Head of caudate nucleus (tissue), 42 donors: Measurements from ENCODE around the gene PDPN.
"Not testable (repeated sequence)": the region's sequence is repeated elsewhere in the genome, so short reads cannot be mapped to it uniquely, and the experiment has no call there.

Source experiments
- DNase-seq, 42 donors: peaks; one replicate each; pipeline versions ENCODE4 v3.0.0 to v3.0.0-alpha.2; 2020 to 2021; ENCODE audit warnings: mixed read lengths in 7 of 42
- intact Hi-C: fragments of 100-400 bp; cut with DNase I; formaldehyde crosslinking; loops from one replicate; pipeline ENCODE4 v1.15.0; 2022

The PDPN gene, protein sequence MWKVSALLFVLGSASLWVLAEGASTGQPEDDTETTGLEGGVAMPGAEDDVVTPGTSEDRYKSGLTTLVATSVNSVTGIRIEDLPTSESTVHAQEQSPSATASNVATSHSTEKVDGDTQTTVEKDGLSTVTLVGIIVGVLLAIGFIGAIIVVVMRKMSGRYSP

DNA sequence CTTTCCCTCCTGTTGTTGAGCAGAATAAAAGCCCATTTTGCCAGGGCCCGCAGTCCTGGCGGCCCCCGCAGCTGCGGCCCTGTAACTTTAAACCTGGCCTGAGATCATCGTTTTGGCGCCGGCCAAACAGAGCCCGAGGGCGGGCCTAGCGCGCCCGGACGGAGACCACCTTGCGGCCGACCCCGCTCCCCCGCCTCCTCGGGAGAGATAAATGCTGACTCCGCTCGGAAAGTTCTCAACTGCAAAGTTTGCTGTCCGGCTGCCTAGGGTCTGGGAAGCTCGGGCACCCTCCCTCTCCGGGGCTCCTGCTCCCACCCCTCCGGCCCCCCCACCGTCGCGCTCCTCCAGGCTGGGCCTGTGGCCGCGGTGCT lies at the start of gene PDPN:
TSS of gene PDPN (plus strand) at position 238 of the 371 bp plus-strand sequence. CDS start 202 bp downstream, outside the sequence.
- intact Hi-C loops, result no loop called here
- DNase-seq, result peak in 25 of 42 donors; percentile 9 to 66 (median 27)

DNA sequence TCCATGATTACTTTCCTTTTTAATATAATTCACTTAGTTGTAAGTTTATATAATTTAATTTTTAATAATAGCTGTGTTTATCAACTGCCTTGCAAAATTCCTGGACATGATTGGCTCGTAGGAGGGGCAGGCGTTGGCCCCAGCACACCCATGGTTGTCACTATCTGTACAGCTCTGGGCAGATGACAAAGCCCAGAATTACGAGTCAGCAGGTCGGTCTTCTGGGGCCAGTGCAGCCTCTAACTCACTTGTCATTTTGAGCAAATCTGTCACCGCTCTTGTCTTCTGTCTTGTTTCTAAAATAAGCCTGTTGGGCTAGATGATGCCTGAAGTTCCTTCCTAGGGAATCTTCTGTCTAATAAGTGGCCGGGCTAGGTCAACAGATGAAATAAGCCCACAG lies 48.4 kb upstream of the PDPN start:
- no peak for DNase-seq
- intact Hi-C loops, result no loop called here

DNA sequence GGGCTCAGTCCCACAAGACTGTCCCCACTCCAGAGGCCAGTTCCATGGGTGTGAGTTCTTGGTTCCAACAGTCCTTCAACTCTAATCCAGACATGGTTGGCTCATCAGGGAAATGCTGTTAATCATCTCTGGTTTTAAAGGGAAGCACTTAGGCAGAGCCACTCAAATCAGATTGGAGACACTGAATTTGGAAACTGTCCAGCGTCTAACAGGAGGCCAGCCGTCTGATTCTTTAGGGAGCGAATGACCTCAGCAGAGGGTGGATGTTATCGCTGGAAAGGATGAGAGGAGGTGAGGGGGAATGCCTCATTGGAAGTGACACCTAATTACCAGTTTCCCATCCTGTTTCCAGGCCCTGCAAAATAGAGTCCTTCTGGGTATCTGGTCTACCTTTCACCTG lies 47.1 kb upstream of the PDPN start:
- intact Hi-C loops, result no loop called here
- DNase-seq, result no peak

DNA sequence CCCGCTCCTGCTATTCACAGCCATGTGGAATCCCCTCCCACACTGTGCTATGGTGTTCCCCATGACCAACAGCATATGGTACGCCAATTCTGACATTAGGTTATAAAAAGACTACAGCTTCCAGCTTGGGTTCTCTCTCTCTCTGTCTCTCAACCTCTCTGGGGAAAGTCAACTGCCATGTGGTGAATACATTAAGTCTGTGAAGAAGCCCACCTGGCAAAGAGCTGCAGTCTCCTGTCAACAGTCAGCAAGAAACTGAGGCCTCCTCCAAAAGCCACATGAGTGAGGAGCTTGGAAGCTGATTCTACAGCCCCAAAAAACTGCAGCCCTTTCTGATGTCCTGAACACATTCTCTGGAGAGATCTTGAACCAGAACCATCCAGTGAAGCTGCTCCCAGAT lies 44.8 kb upstream of the PDPN start:
- intact Hi-C loops, result no loop called here
- no peak for DNase-seq

DNA sequence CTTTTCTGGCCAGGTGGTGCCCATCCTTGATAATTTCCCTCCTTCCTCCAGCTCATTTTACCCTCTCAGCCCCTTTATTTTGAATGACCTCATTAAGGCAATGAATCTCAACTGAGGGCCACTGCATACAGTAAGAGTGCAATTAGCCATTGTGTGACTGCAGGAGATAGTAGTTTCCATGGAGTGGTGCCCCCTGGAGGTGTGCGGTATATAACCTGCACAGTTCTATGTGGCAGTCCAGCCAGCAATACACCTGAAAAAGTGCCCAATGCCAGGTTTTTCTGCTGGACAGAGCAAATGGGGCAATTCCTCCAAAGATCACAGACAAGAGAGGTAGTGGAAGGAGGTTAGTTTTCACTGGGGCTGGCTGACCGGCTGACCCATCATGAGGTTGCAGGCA lies 43.9 kb upstream of the PDPN start:
- DNase-seq, result no peak
- intact Hi-C loops, result no loop called here

DNA sequence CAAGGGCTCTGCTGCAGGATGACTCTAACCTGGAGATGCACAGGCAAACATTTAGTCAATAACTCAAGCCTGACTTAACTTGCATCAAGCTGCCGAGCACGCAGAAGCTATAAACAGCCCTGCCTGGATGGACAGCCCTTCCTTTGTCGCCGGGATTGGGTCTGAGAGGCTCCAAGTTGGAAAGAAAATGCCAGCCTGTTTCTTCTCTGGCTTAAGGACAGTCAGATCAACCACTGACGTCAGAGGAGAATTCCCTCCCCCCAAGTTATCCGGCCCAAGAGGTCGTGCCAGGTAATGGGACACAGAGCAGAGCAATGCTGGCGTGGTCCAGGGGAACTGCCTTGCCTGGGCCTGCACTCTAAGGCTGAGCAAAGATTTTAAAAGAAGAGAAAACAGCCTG lies 42.8 kb upstream of the PDPN start:
- DNase-seq, result peak in 18 of 42 donors; percentile 4 to 53 (median 32)

DNA sequence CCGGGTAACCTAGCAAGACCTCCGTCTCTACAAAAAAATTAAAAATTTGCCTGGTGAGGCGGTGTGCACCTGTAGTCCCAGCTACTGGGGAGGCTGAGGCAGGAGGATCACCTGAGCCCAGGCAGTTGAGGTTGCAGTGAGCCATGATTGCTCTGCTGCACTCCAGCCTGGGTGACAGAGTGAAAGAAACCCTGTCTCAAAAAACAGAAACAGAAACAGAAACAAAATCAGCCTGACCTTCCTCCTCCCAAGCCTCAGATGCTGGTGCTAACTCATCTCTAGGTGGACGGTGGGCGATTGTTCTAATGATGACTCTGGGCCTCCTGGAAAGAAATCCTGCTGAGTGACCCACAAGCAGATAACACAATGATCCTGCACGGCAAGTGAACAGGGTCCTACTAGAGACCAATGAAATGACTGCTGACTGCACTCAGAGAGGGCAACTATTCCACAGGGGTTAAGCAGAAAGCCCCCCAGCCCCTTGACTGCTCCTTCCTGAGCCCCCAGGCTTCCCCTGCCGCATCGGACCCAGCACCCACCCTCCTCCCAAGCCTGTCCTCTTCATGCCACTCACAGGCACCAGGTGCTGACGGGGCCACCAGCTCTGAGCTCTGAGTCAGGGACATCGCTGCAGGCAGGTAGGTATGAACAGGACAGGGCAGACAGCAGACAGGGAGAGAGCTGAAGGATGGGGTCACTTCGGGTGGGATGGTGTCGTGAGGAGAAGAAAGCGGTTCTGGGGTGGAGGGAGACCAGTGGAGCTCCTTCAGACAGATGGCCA lies 42.0 kb upstream of the PDPN start:
- intact Hi-C loops, result no loop called here
- DNase-seq, result no peak

More for the DNA sequence above, 42.8 kb upstream of the PDPN start:
- intact Hi-C loops, result no loop called here

DNA sequence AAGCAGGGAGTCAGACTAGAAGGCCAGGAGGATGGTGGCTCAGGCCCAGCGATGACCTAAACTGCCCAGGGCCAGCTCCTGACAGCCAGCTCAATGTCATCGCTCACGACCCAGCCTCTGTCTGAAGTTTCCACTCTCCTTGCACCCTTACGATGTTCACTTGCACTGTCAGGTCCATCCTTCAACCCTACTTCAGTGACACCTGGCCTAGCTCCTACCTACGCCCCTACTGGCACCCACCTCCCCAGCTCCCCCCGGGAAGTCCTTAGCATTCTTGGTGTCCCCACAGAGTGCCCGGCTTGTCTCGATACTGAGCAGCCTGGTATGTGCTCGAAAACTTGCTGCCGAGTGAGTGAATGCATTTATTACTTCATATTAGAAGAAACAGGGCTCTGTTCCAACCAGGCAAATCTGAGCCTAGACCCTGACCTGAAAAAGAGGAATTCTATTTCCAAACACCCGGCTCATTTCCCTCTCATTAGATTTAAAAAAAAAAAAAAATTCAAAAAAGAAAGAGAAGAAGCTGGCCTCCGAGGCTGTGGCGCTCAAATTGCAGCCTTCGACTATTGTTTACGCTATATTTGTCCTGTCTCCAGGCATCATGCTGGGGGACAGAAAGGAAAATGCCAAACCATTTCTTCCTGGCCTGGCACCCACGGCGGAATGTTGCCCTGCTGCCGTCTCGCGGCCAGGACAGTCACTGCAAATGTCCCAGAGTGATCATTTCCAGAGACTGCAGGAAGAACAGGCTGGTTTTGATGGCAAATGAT lies 40.0 kb upstream of the PDPN start:
- peak in 41 of 42 donors; percentile 37 to 84 (median 64) for DNase-seq
- intact Hi-C loops, result no loop called here

DNA sequence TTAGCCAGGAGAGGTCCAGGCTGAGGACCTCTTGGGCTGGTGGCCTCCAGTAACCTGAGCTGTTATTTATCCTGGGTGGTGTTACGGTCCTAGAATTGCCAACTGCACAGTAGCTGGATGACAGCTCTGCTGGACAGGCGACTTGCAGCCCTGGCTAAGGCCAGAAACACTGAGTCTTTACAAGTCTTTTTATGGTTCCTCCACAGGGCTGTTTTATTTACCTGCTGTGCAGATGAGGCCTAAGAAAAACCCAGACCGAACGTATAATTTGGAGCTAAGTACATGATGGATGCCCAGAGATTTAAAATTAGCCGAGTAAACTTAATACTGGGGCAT lies 39.4 kb upstream of the PDPN start:
- intact Hi-C loops, result no loop called here
- DNase-seq, result peak in 1 of 42 donors; percentile 11

DNA sequence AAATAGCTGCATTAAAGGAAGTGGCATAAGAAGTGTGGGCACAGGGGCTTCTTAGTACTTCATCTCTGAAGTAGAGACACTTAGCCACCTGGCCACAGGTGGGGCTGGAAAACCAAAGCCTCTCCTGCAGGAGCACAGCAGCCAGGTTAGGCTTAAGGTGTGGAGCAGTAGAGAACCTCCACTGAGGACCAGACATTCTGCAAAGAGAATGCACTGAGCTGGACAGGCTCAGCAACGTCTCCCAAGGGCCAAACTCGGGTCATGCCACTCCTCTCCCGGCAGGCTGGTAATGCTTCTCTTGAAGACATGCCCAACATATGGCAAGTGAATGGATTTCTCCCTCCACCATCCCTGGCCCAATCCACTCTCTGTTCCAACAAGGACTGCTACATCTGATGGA lies 36.8 kb upstream of the PDPN start:
- DNase-seq, result peak in 1 of 42 donors; percentile 28
- intact Hi-C loops, result no loop called here

DNA sequence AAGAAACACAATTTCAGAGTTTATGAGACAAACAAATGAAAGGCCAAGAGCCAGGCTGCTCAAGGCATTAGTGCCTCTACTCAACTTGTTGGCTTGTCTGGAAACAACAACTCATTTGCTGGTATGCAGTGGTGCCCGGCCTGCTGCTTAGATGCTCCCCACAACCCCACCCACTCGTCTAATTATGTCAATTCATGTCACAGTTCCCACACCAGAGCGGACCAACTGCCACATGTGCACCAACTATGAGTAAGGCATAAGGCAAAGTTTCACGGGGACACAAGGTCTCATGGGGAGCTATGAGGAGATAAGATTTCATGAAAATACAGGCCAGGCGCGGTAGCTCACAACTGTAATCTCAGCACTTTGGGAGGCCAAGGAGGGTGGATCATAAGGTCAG lies 35.4 kb upstream of the PDPN start:
- intact Hi-C loops, result no loop called here
- peak in 1 of 42 donors; percentile 28 for DNase-seq

DNA sequence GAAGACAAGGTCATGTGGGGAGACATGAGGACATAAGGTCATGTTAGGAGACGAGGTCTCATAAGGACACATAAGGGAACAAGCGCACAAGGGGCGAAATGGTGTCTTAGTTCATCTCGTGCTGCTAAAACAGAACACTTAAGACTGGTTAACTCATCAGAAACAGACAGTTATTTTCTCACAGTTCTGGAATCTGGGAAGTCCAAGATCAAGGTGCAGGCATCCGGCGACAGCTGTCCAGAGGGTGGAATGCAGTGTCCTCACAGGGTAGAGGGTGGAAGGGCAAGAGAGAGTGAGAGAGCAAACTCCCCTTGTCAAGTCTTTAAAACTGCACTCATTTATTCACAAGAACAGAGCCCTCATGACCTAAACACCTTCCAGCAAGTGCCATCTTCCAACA lies 34.6 kb upstream of the PDPN start:
- intact Hi-C loops, result no loop called here
- DNase-seq, result peak in 1 of 42 donors; percentile 25

DNA sequence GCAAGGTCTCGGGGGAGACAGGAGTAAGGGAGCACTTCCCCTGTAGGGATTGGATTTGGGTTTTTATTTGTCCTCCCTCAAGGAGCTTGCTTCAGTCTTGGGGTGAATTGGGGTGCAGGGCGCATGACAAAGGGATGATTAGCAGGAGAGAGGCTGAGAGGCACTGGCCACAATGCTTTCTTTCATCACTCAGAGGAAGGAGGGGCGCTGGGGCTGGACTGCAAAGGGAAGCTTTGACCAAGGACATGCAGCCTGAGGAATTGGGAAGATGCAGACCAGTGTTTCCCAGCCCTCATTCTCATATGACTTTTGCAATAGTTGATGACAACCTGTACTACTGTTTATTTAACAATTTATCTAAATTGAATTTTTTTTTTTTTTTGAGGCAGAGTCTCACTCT lies 34.1 kb upstream of the PDPN start:
- intact Hi-C loops, result no loop called here
- DNase-seq, result peak; percentile 31 to 88 (median 71)

DNA sequence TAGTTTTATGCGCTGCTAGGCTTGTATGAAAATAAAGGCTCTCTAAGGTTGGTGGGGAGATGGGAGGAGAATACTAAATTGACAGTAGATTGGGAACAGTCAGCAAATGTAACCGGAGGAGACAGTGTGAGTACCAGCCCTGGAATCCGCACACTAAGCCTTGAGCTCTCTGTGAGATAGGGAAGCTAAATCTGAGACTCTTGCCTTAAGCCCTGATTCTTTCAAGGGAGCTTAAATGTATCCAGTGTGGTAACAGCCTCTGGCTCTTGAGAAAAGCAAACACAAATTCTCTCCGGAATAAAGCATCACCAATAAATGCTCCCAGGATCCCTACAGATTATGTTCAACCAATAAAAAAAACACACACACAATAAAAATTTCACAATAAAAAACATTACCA lies 33.0 kb upstream of the PDPN start:
- intact Hi-C loops, result no loop called here
- peak in 1 of 42 donors; percentile 19 for DNase-seq

DNA sequence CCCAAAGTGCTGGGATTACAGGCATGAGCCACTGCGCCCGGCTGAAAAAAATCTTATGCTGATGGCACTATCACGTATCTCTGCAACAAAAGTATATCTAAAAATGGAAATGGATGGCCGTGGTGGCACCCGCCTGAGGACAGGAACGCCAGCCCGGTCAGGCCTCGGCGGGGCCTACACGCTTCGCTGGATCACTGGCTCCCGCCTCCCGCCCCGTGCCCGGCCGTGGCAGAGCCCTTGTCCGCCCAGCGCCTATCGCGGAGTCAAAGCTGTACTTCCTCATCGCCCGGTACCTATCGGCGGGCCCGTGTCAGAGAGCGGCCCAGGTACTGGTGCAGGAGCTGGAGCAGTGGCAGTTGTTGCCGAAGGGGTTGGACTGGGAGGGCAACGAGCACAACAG lies 28.8 kb upstream of the PDPN start:
- intact Hi-C loops, result no loop called here
- peak in 1 of 42 donors; percentile 7 for DNase-seq

DNA sequence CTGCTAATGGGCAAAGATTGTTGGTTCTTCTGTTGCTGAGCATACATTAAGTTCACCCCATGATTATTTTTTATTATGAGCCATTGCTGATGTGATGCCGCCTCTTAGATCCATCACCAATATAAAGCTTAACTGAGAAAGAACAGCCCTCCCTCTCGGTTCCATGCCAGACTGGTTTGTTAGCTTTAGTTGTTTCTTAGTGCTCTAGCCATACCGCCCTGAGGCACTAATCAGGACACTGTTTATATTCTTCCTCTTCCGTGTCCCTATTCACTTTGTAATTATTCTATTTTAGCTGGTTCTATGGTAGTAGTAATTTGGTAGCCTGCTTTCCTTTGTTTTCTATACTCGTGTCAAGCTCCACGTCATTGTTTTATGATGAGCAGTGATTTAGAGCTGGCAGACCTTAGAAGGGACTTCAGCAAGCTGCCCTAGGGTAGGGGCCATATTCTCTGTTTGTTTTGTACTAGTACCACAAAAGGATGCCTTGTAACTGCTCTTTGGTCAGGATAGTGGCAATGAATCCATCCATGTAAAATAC lies 27.3 kb upstream of the PDPN start:
- no peak for DNase-seq
- intact Hi-C loops, result no loop called here

DNA sequence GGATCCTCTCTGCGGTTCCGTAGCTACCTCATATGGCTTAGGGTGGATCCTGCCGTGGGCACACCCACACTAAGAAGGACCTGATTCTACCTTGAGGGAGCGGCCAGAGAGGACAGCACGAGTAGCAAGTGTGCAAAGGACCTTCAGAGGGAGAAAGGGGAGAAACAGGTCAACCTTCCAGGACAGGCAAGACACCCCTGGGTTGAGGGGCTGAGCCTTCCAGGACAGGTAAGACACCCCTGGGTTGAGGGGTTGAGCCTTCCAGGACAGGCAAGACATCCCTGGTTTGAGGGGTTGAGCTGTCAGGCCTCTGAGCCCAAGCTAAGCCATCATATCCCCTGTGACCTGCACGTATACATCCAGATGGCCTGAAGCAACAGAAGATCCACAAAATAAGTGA lies 23.1 kb upstream of the PDPN start:
- DNase-seq, result peak in 1 of 42 donors; percentile 2
- intact Hi-C loops, result no loop called here

DNA sequence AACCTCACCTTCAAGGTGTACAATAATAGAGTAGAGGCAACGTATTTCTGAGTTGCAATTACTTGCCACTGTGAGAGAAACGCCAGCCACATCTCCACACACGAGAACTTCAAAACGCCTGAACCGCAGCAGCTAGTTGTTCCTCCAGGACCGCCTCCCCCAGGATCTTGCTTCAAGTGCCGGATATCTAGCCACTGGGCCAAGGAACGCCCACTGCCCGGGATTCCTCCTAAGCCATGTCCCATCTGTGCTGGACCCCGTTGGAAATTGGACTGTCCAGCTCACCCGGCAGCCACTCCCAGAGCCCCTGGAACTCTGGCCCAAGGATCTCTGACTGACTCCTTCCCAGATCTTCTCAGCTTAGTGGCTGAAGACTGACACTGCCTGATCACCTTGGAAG lies 20.7 kb upstream of the PDPN start:
- peak in 1 of 42 donors; percentile 5 for DNase-seq
- intact Hi-C loops, result not testable (repeated sequence)

DNA sequence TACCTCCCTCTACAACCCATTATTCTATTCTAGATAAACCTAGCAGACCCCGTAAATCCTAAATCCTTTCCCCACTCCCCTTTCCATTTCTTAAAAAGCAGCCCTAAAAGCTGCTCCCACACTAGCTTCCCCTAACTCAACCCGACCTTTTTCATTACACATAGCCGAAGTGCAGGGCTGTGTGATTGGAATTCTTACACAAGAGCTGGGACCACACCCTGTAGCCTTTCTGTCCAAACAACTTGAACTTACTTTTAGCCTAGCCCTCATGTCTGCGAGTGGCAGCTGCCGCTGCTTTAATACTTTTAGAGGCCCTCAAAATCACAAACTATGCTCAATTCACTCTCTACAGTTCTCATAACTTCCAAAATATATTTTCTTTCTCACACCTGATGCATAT lies 19.6 kb upstream of the PDPN start:
- intact Hi-C loops, result no loop called here
- peak in 1 of 42 donors; percentile 9 for DNase-seq

DNA sequence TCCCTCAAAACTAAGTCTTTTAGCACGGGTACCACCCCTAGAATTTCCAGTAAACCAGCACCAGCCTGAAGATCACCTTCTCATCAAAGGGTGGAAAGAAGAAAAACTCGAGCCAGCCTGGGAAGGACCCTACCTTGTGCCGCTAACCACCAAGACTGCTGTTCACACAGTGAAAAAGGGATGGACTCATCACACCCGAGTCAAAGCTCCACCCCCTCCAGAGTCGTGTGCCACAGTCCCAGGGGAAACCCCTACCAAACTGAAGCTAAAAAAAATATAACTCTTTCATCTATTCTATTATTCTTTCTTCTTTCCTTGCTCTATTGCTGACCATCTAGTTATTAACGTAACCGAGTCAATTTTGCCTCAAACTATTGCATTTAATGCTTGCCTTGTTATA lies 13.2 kb upstream of the PDPN start:
- intact Hi-C loops, DNase-seq: not testable (repeated sequence)
